GOT3 (cell line): ENCODE data around the gene FOXA2.
"Not testable (repeated sequence)": the region's sequence is repeated elsewhere in the genome, so short reads cannot be mapped to it uniquely, and the experiment has no call there.

ENCODE experiments used
- DNase-seq: peaks from one replicate; lab custom pipeline; 2025; ENCODE audit warnings: mixed read lengths; lab: John Stamatoyannopoulos, UW

Gene FOXA2

GRCh38 chr20:22567944-22568871, 16.2 kb downstream of the FOXA2 start:
- DNase-seq, result no peak

DNA sequence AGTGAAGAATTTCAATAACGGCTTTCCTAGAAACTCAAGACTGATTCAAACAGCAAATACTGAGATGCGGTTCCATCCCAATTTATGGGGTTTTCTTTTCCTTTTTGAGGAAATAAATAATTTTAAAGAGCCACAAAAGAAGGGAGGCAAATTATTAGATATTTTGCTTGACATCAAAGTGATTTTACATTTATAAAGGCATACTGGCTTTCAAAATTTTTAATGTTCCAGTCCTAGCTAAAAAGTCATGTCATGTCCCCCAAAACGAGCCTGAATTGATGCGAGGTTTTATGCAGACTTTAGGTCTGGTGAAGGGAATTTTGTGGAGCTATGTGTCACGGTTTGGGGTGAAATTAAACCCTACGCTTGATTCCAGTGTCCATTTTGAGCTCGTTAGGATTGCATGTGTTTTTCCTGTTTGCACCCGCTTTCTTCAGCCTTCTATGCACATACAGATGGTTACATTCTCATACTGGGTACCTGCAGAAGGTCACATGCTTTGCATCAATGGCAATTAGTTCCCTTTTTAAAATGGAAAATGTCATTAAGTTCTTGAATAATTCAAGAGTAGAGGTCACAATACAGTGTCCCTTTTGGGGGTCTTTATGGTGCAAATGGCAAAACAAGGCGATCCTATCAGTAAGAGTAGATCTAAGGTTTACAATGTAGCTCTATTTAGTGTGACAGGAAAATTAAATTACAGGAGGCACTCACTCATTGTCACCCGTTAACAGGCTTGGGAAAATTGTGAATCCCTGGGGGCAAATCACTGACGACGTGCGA, 17.3 kb downstream of the FOXA2 start:
- DNase-seq, result no peak

- no peak for DNase-seq
Observed at GRCh38 chr20:22563062-22563965, 21.1 kb downstream of the FOXA2 start.

DNA sequence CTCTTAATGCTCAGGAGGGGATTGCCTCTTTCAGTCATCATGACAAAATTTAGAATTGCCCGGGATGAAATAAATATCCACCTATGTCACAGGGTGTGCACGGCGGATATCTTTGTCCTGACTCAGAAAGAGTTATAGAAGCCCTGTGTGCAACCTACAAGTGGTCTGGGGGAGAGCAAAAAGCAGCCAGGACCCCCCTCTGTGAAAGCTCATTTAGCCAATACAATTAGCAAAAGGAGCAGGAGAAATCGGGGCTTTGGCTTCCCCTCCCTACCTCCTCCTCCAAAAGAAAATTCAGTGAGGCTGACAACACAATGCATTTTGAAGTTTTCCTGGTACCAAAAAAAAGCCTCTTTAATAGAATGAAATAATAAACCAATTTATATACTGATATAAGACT, 21.8 kb downstream of the FOXA2 start:
- DNase-seq, result no peak

GRCh38 chr20:22561965-22562577, 22.3 kb downstream of the FOXA2 start:
- no peak for DNase-seq

DNA sequence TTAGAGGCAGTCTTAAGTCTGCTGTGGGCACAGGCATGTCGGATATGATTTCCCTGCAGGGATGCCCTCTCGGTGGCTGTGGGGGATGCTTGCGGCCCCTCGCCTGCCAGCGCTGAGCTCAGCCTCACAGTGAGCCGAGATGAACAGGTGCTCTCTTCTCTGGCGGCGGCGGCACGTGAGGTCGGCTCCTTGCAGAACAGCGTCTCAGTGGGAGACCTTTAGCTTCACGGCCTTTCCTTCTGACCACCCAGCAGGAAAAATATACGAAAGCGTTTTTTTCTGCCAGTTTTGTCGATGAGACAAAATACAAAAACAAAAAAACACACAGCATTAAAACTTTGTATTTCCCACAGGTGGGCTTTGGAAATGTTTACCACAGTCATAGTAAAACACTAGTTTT, 23.6 kb downstream of the FOXA2 start:
- DNase-seq, result no peak

DNA sequence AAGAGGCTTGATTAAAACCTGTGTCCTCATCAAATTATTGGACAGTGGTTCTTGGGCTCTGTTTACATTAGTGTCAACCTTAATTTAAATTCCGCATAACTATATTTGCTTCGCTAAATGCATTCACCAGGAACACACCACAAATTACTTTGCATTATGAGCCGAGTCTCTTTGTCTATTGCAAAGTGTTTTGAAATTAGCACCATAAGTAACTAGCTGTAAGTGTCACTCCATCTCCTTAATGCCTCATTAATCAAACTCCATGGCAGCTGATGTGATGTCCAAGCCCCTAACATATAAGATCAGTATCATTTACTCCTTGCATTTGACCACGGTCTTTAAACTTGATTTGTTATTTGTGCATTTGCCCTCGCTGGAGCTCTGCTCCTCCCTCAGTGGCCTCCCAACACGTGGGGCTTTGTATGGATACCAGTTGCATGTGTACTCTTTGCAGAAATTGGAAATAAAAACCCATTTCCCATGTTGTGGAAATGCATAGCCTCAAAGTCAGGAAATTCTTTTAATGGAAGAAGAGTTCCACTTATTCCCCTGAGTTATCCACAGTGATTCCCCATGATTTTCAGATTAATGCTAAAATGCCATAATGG, 24.6 kb downstream of the FOXA2 start:
- DNase-seq, result no peak

DNA sequence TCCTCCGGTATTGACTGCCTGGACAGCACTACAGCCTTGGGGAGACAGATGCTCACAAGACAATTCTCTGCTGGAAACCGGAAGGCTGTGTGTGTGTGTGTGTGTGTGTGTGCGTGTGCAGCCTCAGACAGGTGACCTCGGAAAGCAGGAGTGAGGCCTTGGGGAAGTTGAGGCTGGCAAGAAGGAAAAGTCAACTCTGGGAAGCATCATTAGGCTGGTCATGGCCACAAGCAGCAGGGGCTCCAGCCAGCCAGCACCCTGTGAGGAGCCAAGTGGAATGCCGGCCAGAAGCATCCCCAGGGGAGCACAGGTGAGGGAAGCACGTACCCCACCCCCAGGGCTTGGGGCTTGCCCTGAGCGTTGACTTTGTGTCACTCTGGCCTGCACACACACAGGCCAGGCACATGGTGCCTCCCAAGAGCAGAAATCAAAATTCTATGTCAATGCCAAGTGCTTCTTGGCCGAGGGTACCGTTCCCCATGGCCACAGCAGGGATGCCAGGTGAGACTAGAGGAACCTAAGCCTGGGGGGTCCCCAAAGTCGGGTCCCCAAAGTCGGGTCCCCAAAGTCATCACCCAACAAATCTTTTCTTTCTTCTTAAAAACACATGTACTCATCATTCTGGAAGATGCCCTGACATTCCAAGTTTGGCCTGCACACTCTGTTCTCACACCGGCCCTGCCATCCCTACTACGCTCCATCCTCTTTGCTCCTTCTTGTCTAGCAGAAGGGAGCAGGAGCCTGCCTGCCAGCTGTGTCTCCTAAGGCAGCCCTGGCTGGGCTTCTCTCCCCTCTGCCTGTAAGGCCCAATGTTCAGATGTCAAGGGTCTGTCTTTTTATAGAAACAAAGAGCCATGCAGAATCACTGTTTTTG, 26.7 kb downstream of the FOXA2 start:
- no peak for DNase-seq

DNA sequence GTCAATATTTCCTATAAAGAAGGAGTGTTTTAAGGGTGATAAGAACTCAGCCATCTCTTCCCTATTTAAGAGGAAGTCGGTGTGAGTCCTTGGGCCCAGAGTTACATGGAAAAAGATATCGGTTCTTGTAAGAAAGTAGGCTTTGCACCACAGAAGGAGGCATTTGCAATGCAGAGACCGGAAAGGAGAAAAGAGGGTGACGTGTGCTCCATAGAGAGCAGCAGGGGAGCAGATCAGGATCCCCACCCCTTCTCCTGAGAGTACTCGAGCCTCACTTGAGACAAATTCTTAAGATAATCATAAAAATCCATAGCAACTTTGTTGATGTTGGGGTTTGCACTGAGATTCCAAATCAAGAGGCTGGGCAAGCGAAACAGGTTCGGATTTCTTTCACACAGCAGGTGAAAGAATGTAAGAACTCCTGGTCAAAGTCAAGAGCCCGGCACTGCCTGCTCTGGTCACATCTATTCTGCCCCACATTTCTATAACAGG, 27.8 kb downstream of the FOXA2 start:
- no peak for DNase-seq

GRCh38 chr20:22555791-22556564, 28.4 kb downstream of the FOXA2 start:
- DNase-seq, result no peak

DNA sequence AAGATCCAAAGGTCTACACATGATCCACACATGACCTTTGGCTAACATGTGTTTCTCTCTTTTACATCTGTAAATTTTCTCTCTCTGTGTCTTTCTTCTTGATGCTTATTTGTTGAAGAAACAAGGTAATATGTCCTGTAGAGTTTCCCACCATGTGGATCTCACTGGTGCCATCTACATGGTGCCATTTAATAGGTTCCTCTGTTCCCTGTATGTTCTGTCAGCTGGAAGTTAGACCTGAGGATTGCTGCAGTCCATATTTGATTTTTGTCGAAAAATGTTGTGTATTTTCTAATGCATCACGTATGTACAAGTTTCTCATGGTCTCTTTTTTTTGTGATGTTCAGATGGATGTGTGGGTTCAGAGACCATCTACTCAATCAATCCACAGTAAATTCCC, 30.0 kb downstream of the FOXA2 start:
- no peak for DNase-seq

DNA sequence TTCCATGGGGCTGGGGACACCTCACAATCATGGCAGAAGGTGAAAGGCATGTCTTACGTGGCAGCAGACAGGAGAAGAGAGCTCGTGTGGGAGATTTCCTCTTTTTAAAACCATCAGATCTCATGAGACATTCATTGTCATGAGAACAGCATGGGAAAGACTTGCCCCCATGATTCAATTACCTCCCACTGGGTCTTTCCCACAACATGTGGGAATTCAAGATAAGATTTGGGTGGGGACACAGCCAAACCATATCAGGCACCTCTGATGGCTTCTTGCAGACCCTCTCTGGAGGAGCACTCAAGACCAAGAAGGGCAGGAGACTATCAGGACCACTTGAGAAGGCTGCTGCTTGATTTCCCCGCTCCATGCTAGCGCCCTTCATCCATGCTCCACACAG, 33.9 kb downstream of the FOXA2 start:
- not testable (repeated sequence) for DNase-seq

DNA sequence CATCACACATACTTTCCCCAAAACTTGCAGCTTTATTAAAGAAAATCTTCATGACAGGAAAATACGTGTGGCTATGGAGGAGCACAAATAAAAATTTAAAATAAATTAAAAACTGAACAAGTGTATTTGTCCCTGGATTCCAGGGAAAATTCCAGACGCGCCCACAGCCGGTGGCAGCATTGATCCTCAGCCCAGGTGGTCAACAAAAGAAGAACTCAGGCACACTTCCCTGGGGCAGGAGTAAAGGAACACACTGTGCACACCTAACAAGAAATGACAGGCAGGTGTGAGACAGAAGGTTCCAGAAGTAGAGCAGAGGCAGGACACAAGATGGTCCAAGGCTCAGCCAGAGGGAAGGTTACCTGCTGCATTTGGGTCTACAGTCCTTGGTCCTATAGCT, 36.3 kb downstream of the FOXA2 start:
- no peak for DNase-seq

GRCh38 chr20:22546344-22546743, 38.0 kb downstream of the FOXA2 start:
- no peak for DNase-seq

- DNase-seq, result no peak
Observed at GRCh38 chr20:22545045-22545444, 39.3 kb downstream of the FOXA2 start.

- no peak for DNase-seq
Observed at GRCh38 chr20:22544462-22544861, 39.9 kb downstream of the FOXA2 start.

DNA sequence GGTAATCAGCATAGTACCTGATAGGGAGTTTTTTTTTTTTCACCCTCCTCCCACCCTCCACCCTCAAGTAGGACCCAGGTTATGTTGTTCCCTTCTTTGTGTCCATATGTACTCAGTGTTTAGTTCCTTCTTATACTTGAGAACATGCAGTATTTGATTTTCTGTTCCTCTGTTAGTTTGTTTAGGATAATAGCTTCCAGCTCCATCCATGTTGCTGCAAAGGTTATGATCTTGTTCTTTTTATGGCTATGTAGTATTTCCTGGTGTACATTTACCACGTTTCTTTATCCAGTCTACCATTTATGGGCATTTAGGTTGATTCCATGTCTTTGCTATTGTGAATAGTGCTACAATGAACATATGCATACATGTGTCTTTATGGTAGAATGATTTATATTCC, 41.9 kb downstream of the FOXA2 start:
- no peak for DNase-seq

DNA sequence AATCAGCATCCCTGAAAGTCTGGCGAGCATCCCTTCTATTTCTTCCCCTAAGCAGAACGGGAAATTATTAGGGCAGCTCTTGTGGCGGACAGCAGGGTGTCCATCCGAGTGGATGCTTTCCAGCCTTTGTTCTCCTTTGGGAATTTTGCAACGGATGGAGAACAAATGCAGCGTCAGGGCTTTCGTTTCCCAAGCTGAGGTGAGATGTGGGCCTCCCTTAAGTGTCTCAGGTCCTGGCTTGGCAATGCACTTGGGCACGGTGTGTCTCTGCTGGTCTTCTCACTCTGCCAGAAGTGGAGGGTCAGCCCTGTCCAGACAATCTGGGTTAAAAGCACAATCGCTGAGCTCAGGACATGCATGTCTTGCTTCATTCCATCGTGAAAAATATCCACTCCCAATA, 43.5 kb downstream of the FOXA2 start:
- DNase-seq, result no peak
